Eye (tissue), 1 donor: ENCODE results near the gene ITGA8.
"Not testable (repeated sequence)": the region's sequence is repeated elsewhere in the genome, so short reads cannot be mapped to it uniquely, and the experiment has no call there.

Experiments
- DNase-seq: peaks from one replicate; pipeline ENCODE4 v3.0.0-alpha.2; 2015

ITGA8 gene

GRCh38 chr10:15605740-15606369 is 113.9 kb downstream of the ITGA8 start:
- DNase-seq, result no peak

GRCh38 chr10:15603446-15604011 is 116.2 kb downstream of the ITGA8 start:
- no peak for DNase-seq

GRCh38 chr10:15601819-15602218 is 117.9 kb downstream of the ITGA8 start:
- no peak for DNase-seq

- DNase-seq, result no peak
These were observed 124.5 kb downstream of the ITGA8 start for GRCh38 chr10:15595260-15595659.

DNA sequence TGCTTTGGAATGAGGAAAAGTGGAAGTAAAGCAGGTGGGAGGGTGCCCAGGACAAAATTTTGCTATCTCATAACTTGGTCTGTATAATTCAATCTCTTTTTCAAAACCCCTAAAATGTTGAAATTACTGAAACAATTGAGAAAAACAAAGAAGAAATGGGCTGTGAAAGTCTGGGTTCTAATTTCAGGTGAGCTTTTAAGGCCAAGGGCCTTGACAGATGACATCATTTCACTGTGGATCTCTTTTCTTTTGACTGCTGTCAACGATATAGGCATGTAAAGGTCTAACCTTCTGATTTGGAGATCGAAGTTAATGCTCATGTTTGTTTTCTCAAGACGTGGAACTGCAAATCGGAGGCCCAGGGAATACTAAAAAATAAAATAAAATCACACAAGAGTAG is 127.8 kb downstream of the ITGA8 start:
- DNase-seq, result no peak

DNA sequence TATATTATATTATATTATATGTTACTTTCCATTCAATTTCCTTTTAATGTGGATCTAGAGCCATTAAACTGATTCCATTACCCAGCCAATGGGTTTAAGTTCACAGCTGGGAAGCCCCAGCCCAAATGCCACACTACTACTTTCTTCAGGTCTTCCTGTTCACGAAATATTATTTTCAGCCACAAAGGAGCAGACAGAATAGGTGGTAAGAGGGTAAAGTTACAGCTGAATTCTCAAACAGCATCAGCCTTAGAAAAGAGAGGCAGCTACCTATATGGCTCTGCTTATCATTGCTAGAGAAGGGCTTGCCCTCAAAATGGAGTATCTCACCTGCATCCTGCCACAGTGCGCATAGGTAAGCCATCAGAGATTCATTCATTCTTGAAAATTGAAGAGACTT is 128.3 kb downstream of the ITGA8 start:
- no peak for DNase-seq

DNA sequence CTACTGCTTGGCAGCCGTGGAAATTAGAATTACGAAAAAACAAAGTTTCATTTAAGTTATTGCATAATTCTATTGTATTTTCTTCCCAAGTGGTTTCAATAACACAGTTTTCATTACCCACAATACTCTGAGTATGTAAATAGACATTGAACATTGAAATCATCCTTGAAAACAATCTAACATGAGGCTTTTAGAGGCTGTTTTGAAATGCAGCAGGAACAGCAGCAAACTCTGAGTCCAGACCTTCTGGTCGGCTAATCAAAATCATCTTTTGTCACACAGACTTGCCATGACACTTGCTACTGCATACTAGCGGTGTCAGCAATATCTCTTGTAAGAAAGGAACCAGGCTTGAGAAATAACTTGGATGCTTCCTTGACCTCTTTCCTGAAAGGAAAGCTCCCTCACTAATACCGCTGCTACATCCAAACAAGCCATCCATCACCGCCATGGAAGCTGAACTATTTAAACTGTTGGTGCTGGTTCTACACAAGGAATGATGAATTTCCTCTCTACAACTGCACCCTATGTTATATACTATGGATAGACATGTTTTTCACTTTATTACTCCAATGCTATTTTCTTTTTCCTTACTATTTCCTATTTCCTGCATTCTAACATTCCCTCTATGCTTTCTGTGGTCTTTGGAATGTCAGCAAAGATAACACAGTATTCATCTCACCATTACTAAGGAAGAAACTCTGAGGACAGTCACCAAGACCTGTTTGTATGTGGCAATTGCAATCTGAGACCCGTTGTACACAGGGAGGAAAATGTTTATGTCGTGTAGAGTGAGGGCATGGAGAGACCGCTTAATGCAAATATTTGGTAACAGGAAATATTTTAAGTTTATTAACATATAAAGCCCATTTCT is 130.8 kb downstream of the ITGA8 start:
- no peak for DNase-seq

GRCh38 chr10:15588151-15588550 is 131.6 kb downstream of the ITGA8 start:
- no peak for DNase-seq

DNA sequence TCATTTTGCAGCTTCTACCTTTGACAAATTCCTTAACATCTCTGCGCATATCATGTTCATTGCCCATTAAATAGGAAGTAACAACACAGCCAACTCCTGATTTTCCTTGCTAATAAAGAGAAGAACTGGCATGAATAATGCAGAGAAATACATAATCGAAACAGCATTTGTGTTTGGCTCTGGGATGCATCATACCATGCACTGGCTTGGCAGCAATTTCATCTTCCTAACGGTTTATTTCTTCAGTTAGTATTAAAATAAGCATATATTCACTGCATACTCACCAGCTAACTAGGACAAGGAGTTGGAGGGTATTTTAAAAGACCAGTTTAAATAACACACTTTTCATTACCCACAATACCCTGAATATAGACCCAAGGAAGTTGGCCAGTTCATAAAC is 132.5 kb downstream of the ITGA8 start:
- no peak for DNase-seq

DNA sequence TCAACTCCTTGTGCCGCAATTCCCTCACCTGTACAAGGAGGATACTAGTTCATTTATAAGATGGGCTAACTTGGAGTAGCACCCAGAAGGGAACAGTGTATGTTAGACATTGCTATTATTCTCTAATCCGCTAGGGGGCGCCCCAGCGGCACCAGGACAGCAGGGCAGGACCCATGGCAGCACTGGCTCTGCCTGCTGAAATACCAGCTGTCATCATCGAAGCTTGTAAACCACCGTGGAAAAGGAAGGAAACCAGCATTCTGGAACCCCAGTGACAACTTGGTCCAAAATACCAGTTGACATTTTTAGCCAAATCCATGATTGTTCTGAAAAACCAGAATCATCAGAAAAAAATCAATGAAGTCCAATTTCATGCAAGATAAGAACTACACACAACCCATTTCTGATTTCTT is 134.4 kb downstream of the ITGA8 start:
- peak; percentile 64 for DNase-seq

DNA sequence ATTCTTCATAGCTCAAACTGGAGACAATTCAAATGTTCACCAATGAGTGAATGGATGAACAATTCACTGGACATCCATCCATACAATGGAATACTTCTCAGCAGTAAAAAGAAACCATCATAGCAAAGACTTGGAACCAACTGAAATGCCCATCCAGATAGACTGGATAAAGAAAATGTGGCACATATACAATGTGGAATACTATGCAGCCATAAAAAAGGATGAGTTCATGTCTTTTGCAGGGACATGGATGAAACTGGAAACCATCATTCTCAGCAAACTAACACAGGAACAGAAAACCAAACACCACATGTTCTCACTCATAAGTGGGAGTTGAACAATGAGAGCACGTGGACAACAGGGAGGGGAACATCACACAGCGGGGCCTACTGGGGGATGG is 136.8 kb downstream of the ITGA8 start:
- DNase-seq, result not testable (repeated sequence)

DNA sequence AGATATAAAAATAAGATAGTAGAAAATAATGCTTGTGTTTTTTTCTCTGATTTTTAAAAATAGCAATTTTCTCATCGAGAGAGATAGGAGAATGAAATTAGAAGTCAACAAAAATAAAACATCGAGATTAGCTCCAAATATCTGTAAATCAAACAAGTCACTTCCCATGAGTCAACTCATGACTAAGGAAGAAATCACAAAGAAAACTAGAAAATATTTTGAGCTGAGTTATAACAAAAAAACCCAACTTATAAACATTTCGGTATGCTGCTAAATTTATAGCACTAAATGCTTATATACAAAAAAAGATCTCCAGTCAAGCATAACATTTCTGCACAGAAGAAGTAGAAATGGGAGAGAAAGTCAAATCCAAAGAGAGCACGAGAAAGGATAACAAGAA is 140.1 kb downstream of the ITGA8 start:
- no peak for DNase-seq

GRCh38 chr10:15572531-15573045 is 147.1 kb downstream of the ITGA8 start:
- peak; percentile 4 for DNase-seq

DNA sequence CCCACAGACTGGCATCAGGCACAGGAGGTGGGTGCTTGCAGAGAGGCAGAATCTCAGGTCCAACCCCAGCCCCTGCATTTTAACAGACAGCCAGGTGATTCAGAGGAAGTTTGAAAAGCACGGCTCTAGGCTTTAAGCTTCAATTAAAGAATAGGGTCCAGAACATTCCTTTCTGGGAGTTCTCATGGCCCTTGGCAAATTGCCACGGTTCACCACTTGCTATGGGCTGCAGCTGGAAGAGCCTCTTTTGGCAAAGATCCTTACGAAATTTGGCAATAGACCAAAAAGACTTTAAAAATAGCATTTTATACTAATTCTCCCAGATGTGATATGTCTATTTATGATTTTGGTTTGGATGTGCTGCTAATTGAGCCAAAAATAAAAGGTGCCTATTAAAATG is 148.1 kb downstream of the ITGA8 start:
- peak; percentile 55 for DNase-seq

DNA sequence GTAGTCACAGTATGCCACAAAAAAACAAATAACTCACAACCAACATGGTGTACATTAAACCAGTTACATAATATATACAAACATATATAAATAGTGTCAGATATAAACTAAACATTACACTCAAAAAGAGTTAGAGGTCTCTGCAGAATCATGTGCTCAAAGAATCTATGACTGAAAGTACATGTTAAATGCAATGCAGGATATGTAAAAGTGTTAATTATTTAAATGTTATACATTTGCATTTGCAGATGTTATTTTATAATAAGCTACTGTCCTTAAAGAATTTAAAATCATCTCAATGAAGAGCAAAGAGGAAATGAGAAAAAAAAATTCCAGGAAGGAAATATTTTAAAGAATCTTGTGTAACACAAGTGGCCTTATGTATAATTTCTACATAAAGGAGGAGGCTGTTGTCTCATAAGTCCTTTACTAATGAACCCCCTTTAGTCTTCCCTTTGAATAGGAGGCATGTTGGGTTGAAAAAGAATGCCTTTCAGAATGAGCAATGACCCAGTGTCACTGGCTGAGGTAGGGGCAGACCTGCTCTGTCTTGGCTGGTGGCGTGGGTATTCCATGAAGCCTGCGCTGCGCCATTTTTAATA is 148.9 kb downstream of the ITGA8 start:
- no peak for DNase-seq

GRCh38 chr10:15567952-15568351 is 151.8 kb downstream of the ITGA8 start:
- DNase-seq, result no peak

DNA sequence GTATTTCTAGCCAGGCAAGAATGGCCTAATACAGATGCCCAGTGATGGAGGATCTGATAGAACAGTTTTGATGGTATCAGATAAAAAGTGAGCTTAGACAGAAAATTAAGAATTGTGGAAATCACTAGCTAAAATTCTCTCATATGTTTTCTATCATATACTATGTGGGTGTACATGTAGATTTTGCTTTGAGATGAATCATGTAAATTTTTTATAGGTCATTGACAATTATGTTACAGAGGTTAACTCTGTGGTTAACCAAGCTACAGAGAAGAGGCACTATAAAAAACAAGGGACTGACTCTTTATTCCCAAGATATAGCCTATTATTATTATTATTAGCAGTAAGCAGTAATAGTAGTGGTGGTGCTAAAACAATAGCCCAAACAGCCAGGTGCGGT is 156.5 kb downstream of the ITGA8 start:
- DNase-seq, result no peak

- no peak for DNase-seq
These were observed 157.1 kb downstream of the ITGA8 start for GRCh38 chr10:15562578-15562977.

DNA sequence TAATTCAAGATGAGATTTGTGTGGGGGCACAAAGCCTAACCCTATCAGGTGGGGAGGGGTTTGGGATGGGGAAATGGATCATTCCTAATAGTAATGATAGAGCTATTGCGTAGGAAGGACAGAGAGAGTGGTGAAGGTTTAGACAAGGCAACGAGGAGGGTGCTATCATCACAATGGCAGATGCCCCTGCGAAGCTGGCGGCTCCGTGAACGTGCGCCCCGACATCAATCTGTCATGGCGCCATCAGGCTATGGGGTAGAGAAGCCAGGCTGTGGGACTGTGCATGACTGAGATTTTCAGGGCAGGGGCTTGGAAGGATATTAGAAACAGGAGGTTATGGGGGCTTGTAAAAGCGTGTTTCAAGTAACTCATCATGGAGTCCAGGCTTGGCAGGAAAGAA is 157.6 kb downstream of the ITGA8 start:
- DNase-seq, result no peak

- peak; percentile 8 for DNase-seq
These were observed 161.6 kb downstream of the ITGA8 start for GRCh38 chr10:15558136-15558535.

- not testable (repeated sequence) for DNase-seq
These were observed 162.6 kb downstream of the ITGA8 start for GRCh38 chr10:15557168-15557567.

- no peak for DNase-seq
These were observed 168.8 kb downstream of the ITGA8 start for GRCh38 chr10:15550950-15551349.

DNA sequence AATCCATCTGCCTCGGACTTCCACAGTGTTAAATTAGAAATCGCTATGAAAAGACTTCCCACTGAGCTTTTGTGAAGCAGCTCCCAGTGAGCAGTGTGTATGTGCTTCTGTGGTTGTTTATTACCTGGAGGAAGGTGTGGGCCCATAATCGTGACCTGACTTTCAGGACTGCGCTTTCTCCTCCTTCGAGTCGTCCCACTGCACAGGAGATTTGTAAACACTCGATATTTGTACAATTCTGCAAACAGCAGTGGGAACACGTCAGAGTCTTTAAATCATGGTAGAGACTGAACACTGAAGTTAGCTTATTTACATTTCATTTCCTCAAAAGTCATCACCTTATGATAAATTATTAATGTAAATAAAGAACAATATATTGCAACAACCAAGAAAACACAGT is 171.4 kb downstream of the ITGA8 start:
- no peak for DNase-seq
